MV-4-11 (cell line): ENCODE measurements around the gene ARFGAP3.
"Not testable (repeated sequence)": the region's sequence is repeated elsewhere in the genome, so short reads cannot be mapped to it uniquely, and the experiment has no call there.

Experiments used
- DNase-seq: peaks from one replicate; lab custom pipeline; 2025; lab: John Stamatoyannopoulos, UW

The ARFGAP3 gene

GRCh38 chr22:42794551-42795510 lies 62.2 kb downstream of the ARFGAP3 start:
- DNase-seq, result no peak

DNA sequence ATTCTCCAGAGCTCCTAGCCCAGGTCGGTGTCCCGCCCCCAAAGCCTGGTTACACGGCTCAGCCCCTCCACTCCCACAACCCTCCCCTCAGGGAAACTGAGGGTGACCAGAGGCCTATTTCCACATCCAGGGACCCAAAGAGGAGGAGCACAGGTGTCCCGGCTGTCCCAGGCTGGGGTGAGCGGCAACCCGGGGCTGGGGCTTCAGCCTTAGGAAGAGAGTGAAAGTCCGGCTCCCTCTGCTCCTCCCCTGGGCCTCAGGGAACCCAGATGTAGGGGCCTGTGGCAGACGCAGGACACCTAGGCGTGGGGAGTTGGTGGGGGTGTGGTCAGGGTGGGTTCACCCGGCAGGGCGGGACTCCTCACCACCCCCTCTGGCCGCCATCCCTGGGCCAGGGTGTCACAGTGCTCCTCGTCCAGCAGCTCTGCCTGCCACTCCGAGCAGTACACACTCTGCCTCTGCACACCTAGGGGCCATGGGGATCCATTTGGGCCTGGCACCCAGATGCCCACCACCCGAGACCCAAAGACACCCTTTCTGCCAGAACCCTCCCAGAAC lies 63.1 kb downstream of the ARFGAP3 start:
- no peak for DNase-seq

DNA sequence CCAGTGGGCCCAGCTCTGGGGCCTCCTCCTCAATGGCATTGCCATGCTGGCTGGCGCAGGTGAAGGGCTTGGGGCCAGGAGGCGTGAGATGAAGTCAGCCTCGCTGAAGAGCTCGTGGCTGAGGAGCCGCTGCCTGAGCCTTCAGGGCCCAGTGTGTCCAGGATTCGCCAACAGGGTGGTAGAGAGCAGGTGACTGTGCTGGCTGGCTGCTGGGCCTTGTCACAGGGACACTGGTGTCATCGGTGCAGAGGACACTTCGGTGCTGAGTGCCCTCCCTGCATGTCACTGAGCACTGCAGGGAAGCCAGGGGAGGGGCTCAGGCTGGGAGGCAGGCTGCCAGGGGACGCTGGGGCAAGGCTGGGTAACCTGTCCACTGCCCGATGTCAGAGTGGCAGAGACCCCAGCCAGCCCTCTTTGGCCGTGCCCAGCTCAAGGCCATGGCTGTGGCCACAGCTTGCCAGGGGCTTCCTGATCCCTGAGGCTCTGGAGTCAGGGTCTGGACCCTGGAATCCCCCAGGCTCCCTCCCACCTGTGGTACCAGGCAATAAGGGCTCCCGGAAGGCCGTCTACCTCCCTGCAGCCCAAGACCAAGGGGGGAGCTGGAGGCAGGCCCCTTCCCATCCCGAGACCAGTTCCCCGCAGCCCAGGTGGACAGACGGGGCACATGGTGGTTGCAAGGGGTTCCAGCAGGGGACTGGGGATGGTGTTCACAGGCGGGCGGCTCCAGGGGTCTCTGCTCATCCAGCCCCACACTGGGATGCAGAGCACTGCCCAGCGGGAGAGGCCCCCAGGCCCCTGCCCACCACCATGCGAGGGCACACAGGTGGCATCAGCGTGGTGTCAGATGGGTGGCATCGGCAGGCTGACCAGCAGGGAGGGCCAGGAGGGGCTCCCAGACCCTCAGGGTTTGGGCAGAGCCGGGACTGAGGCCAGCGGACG lies 63.9 kb downstream of the ARFGAP3 start:
- no peak for DNase-seq

DNA sequence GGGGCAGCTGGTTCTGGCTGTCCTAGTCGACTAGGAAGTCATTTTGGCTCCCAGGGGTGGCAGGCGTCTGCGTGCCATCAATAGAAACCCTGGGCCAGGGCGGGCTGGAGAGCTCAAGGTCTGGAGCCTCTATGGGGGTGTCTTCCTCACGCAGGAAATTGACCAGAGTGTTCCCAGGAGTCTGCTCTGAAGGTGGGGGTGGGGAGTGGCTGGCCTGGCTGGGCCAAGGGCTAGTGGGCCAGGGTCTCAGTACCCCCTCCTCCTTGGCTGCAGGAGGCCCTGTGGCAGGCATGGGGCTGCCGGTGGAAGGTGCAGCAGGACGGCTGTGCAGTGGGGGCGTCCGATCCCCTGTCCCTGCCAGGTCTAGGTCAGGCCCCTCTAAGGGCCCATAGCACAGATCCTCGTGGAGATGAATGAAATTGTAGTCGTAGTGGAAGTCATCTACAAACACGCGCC lies 64.6 kb downstream of the ARFGAP3 start:
- DNase-seq, result no peak

- DNase-seq, result no peak
Measured at GRCh38 chr22:42791721-42792452, 65.2 kb downstream of the ARFGAP3 start.

DNA sequence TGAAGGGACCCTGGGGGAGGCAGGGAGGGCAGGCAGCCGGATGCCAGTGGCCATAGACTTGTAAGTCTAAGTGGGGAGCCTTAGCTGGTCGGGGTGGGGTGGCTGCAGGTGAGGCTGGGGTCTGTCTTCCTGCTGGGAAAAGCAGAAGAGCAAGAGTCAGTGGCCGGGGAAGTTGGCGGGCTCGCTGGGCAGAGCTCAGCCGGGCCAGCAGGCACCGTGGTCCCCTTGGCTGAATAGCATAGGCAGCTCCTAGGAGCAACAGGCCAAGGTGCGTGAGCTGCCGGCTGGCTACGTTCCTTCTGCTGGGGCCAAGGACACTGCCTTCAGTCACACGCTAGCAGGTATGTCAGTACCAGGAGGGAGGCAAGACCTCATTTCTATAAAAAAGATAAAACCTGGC lies 68.6 kb downstream of the ARFGAP3 start:
- no peak for DNase-seq

- DNase-seq, result no peak
Measured at GRCh38 chr22:42788021-42788420, 69.1 kb downstream of the ARFGAP3 start.

DNA sequence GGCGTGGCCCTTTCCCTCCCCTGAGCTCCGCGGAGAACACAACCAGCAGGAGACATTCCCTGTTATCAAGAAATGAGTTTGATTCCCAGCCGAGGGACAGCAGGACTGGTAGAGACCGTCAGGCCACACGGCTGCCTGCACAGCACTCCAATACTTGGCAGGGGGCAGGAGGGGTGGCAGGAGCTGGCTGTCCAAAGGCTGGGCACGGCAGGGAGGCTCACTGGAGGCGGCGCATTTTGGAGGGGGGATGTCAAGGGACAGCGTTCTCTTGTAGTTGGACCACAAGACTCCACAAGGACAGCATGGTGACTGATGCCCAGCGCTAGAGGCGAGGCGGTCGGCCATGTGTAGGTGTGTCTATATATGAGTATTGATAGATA lies 69.7 kb downstream of the ARFGAP3 start:
- no peak for DNase-seq

DNA sequence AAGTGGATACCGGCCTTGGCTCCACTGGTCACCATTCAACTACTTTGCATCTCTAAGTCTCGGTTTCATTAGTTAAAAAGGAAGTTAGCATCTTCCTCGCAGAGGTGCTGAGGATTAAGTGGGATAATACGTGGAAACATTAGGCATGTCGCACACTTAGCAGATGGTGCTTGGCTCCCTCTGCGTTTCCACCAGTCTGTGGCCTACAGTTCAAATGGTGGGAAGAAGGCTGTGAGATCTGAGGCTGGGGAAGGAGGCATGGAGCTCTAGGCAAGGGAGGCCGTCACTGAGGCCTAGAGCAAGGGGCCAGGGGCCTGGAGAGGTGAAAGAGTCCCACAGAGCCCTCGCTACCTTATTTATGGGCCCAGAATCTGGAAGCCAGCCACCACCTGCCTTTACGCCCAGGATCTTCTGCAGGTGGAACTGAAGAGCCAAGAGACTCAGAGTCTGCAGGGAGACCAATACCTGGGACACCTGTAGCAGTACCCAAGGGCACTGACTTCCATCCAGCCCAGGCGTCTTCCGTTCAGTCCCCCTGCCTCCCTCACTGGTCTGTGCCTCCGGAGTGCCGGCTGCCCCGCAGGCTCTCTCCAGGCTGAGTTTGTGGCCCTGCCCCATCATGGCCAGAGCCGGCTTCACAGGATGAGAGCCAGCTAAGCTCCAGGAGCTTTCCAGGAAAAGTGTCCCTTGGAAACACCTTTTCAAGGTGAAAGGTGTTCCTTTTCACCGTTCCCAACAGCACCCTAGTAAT lies 70.3 kb downstream of the ARFGAP3 start:
- no peak for DNase-seq

DNA sequence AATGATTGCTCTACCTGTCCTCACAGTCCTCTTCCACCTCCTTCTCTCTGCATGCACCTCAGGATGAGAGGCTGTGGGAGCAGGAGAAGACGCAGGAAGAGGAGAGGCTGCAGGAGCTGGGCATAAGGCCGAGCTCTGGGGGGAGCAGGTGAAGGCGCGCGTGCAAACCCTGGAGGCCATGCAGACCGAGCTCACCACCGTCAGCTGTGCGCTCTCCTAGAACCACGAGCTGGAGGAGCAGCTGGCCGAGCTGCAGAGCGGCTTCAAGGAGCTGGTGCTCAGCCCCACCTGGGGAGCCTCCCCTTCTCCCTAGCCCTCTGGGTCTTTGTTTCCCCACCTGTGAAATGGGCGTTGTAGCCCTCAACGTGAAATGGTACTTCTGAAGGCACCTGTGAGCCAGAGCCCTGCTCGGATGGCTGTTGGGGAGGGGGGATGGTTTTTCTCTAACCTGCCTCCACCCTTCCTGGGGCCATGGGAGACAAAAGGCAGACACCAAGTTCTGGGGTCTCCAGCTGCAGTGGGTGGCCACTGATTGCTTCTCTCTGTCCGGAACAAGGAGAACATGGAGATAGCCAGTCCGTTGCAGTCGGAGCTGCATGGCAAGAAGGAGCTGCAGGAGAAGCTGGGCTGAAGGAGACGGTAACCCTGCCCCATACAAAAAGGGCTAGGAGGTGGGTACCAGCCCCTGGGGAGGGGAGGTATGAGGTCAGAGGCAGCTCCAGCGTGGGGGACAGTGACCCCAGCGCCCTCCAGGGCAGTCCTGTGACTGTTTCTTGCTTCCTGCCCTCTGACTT lies 71.2 kb downstream of the ARFGAP3 start:
- no peak for DNase-seq

DNA sequence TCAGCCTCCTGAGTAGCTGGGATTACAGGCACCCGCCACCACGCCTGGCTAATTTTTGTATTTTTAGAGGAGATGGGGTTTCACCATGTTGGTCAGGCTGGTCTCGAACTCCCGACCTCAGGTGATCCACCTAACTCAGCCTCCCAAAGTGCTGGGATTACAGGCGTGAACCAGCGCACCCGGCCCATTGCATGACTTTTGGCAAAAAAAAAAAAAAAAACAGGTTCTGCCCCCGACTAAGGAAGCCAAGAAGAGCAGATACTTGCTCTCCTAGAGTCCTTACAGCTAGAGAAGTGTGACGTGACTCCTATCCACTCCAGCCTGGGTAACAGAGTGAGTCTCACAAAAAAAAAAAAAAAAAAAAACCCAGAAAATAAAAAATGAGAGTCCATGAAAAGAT lies 74.8 kb downstream of the ARFGAP3 start:
- not testable (repeated sequence) for DNase-seq

DNA sequence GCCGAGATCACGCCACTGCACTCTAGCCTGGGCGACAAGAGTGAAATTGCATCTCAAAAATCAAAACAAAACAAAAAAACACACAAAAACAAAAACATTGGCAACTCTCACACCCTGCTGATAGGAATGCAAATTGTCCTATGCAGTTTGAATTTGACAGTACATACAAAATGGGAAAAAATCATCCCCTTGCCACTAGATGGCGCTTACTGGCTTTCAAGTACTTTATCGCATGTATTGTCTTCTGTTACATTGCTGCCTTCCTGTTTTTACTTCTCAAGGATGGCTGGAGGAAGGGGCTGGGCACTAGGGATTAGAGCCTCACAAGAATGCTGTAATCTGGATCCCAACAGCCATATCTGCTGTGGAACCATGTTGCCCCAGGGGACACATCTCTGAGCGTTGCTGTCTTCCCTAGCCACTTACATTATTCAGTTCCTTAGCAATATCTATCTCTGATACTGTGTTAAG lies 77.0 kb downstream of the ARFGAP3 start:
- DNase-seq, result peak; percentile 89

DNA sequence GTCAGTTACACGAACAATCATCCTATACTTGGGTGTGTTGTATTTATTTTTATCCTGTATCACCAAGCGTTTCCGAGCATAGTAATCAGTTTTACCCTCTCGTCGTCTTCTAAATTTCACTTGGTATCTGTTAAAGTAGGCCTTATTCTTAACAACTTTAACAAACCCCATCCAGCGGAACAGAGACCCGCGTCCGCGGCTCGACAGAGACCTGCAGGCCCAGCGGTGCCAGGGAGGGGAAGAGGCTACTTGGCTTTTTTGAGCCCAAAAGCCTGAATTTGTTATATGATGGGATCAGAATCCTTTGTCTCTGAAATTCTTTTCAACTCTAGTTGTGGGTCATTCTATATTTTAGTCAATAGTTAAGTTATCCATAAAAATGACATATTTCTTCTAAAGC lies 79.9 kb downstream of the ARFGAP3 start:
- no peak for DNase-seq

- DNase-seq, result no peak
Measured at GRCh38 chr22:42773167-42773566, 83.9 kb downstream of the ARFGAP3 start.

DNA sequence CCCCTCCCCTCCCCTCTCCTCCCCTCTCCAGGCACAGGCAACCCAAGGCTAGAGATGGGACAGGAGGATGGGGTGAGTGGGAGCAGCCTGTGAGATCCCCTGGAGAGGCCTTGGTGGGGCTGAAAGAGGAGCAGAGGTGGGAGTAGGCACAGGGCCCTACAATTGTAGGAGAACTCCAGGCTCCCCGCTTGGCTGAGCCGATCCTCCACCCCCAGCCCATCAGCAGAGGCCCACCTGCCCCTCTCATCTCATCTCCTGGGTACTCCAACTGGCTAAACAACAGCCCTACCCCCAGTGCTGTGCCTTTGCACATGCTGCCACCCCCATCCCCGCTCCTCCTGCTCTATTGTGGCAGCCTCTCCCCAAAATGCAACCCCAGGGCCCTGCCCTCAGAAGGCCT lies 84.4 kb downstream of the ARFGAP3 start:
- no peak for DNase-seq

GRCh38 chr22:42770941-42771647 lies 86.0 kb downstream of the ARFGAP3 start:
- no peak for DNase-seq

GRCh38 chr22:42770448-42770726 lies 86.7 kb downstream of the ARFGAP3 start:
- no peak for DNase-seq

DNA sequence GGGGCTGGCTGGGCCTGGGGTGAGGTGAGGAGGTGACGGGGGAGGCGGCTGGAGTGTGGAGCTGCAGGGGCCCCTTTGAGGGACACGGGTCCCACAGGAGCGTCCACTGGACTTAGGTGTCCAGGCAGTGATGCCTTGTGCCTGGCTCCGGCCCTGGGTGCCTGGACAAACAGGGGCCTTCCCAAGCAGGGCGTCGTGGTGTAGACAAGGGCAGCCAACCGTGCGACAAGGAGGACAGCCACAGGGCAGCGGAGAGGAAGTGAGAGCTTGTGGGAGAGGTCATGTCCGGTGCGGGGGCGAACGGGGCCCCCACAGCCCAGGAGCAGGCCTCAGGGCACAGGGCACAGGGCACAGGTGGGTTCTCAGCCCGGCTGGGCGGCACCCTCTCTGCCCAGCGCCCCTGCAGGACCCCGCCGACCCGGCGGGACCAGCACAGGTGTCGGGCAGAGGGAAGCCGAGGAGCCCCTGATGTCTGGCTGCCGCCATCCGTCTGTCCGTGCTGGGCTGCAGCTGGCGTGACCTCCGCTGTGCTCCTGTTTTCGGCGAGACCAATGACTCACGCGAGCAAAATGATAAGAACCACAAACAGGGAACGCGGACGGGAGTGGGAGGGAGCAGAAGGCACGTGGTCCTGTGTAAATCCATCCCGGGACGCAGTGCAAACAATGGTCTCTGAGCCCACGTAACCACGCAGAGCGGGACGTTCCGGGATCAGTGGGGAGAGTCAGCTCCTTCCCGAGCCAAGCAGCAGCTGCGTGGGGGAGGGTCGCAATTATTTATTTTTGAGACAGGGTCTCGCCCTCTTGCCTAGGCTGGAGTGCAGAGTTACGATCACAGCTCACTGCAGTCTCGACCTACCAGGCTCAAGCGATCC lies 87.3 kb downstream of the ARFGAP3 start:
- peak; percentile 91 for DNase-seq

DNA sequence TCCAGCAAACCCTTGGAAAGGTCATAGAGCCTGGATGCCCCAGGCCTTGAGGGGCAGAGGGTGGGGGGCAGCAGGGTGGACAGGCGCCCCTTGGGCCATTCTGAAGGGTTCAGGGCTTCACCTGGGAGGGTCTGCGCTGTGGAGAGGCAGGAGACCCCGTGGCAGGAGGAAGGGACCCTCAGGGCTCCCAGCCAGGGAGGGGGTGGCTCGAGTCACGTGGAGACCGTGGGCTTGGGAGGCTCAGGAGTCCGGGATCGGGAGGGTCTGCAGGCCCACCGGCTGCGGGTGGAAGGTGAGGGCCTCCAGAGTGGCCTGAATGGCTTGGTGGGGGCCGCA lies 87.9 kb downstream of the ARFGAP3 start:
- DNase-seq, result no peak
